Lung (tissue), 12 donors: ENCODE data around the gene RPS6KA6. TPM values are rescaled to one million over a fixed set of nuclear protein-coding genes. Genes with fewer than 3 reads are reported as not detected.

Source experiments
- ATAC-seq: fragments of 200-7000 bp; cut with Tn5 transposase; one replicate; pipeline ENCODE4 v1.9.1; 2020; ENCODE audit warnings: moderate number of reproducible peaks; ENCODE audit not compliant: insufficient read depth, low FRiP score
- DNase-seq, 3 donors: peaks; one replicate each; pipeline ENCODE4 v3.0.0-alpha.2; 2013 to 2017
- H3K27ac ChIP-seq, 2 donors: one replicate each; pipeline ENCODE4 v1.5.1; 2013; ENCODE audit warnings: mild to moderate bottlenecking in 2 of 2, moderate library complexity in 2 of 2, control low read depth in 1 of 2, inconsistent platforms in 1 of 2, low read depth in 1 of 2, low read length in 1 of 2
- H3K27me3 ChIP-seq, 3 donors: one replicate each; pipeline ENCODE4 v1.5.1; 2013; ENCODE audit warnings: low read length in 2 of 3; ENCODE audit not compliant: control insufficient read depth in 3 of 3, insufficient read depth in 3 of 3
- H3K36me3 ChIP-seq, 4 donors: one replicate each; pipeline ENCODE4 v1.5.1; 2013; ENCODE audit warnings: low read length in 4 of 4, mild to moderate bottlenecking in 1 of 4, moderate library complexity in 1 of 4; ENCODE audit not compliant: control insufficient read depth in 4 of 4, insufficient read depth in 4 of 4
- H3K4me1 ChIP-seq, 5 donors: one replicate each; pipeline ENCODE4 v1.5.1; 2013; ENCODE audit warnings: low read length in 5 of 5, mild to moderate bottlenecking in 2 of 5, moderate library complexity in 1 of 5; ENCODE audit not compliant: control insufficient read depth in 5 of 5, insufficient read depth in 5 of 5
- H3K4me3 ChIP-seq: one replicate; pipeline ENCODE4 v1.5.1; 2013; ENCODE audit warnings: mild to moderate bottlenecking, control low read depth, moderate library complexity
- H3K9ac ChIP-seq, 2 donors: one replicate each; pipeline ENCODE4 v1.5.1; 2013; ENCODE audit warnings: low read length in 2 of 2, control low read depth in 1 of 2; ENCODE audit not compliant: insufficient read depth in 1 of 2
- H3K9me3 ChIP-seq, 4 donors: one replicate each; pipeline ENCODE4 v1.5.1; 2013; ENCODE audit warnings: low read length in 3 of 4, mild to moderate bottlenecking in 1 of 4, moderate library complexity in 1 of 4; ENCODE audit not compliant: control insufficient read depth in 4 of 4, insufficient read depth in 3 of 4
- WGBS, 2 donors: extraction: QIAGEN DNeasy Blood & Tissue Kit; methylation state at CpG; one replicate each; pipeline ENCODE4 v1.1.7; 2013; 5-methylcytosine and 5-hydroxymethylcytosine counted together
- polyA plus RNA-seq, 2 donors: library from polyadenylated mRNA; stranded (reverse); fragments of 200-250 nt; gene quantifications; one replicate each; pipeline ENCODE4 v1.2.1, GENCODE V29; 2013
- total RNA-seq, 2 donors: library from RNA; depleted of rRNA in 1 of 2; stranded (reverse); fragments of >200 nt in 1 of 2; gene quantifications; one replicate each; pipeline ENCODE4 v1.2.1, GENCODE V29; 2014 to 2021
- TF ChIP-seq, protein P1 (sequence below): IDR thresholded peaks from 2 replicates; pipeline ENCODE4 v1.5.1; 2012; ENCODE audit warnings: mild to moderate bottlenecking; ENCODE audit errors: control extremely low read depth, extremely low read depth
- donor health status: control.
- donor health status: control.
- donor health status: Bipolar disorder and iron deficiency.
- donor health status: healthy.
- donor health status: DM: yes; HTN: yes; CAD: no.

Gene RPS6KA6
- total and polyA plus RNA-seq, 4 donors, result 0.41 to 7.1 (median 1.6) TPM

DNA sequence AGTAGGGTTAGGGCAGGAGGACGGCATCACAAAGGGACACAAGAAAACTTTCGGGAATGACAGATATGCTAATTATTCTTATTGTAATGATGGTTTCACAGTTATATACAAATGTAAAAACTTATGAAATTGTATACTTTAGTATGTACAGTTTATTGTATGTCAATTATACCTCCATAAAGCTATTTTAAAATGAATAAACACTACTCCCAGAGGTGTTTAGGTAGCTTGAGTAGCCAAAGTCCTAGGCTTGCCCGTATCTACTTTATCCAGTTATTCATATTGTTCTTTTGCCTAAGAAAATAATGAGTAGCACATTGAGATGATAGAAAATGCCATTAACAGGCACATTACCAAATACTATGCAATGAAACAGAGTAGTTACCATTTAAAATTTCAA is 43.0 kb downstream of the RPS6KA6 start:
- Histone ChIP-seq H3K27me3 (no peaks in the 10 kb centered on the region), H3K4me1 (no peaks in the 10 kb centered on the region), H3K9ac (no peak overlapping the region), H3K27ac (no peak overlapping the region), H3K9me3 (no peaks in the 10 kb centered on the region), H3K36me3 (no peaks in the 10 kb centered on the region), H3K4me3 (no peak overlapping the region)
- TF ChIP-seq, protein P1, sequence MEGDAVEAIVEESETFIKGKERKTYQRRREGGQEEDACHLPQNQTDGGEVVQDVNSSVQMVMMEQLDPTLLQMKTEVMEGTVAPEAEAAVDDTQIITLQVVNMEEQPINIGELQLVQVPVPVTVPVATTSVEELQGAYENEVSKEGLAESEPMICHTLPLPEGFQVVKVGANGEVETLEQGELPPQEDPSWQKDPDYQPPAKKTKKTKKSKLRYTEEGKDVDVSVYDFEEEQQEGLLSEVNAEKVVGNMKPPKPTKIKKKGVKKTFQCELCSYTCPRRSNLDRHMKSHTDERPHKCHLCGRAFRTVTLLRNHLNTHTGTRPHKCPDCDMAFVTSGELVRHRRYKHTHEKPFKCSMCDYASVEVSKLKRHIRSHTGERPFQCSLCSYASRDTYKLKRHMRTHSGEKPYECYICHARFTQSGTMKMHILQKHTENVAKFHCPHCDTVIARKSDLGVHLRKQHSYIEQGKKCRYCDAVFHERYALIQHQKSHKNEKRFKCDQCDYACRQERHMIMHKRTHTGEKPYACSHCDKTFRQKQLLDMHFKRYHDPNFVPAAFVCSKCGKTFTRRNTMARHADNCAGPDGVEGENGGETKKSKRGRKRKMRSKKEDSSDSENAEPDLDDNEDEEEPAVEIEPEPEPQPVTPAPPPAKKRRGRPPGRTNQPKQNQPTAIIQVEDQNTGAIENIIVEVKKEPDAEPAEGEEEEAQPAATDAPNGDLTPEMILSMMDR, result no peak
- WGBS, 2 donors, result 83 to 92% methylated on average over 3 of the region's 3 CpGs
- ATAC-seq (no peak), DNase-seq (no peak)

DNA sequence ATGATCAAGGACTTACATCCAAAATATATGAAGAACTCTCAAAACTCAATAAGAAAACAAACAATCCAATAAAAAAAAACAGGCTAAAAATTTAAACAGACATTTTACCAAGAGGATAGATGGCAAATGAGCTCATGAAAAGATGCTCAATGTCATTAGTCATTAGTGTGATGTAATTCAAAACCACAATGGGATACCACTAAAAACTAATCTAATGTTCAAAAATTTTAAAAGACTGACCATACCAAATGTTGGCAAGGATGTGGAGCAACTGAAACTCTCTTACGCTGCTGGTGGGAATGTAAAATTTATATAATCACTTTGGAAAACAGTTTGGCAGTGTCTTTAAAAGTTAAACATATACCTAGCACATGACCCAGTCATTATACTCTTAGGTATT is 43.7 kb downstream of the RPS6KA6 start:
- no peaks in the 10 kb centered on the region for H3K9me3 ChIP-seq
- H3K4me1 ChIP-seq, result no peaks in the 10 kb centered on the region
- TF ChIP-seq, protein P1, result no peak
- H3K27ac ChIP-seq, result no peak overlapping the region
- H3K27me3 ChIP-seq, result no peaks in the 10 kb centered on the region
- H3K9ac ChIP-seq, result no peak overlapping the region
- no peaks in the 10 kb centered on the region for H3K36me3 ChIP-seq
- 82 to 88% methylated on average over 1 of the region's 1 CpG for WGBS, 2 donors
- ATAC-seq, result no peak
- DNase-seq, result no peak
- no peak overlapping the region for H3K4me3 ChIP-seq

DNA sequence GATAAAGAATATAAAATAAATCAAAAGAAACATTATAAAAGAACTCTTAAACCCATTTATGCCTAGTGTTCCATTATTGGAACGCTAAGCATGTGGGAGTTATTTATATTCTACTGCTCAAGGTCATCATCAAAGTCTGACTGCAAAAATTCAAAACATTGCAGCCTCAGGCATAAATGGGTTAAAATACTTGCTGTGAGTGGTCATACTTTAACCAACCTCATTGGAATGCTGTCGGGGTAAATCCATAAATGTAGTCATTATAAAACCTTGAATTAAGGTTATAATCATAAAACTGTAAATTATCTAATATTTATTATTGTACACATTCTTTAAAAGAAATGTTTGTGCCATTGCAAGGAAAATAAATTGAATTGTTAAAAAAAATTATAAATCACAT is 55.0 kb downstream of the RPS6KA6 start:
- TF ChIP-seq, protein P1, result no peak
- H3K27ac ChIP-seq, result no peak overlapping the region
- DNase-seq (no peak), ATAC-seq (no peak)
- peaks cover 0 to 5% (median 0%) of the 10 kb centered on the region in 3 donors for H3K27me3 ChIP-seq
- H3K9me3 ChIP-seq, result no peaks in the 10 kb centered on the region
- no peaks in the 10 kb centered on the region for H3K36me3 ChIP-seq
- WGBS, 2 donors, result 51 to 85% methylated on average over 2 of the region's 2 CpGs
- H3K9ac ChIP-seq, result no peak overlapping the region
- no peaks in the 10 kb centered on the region for H3K4me1 ChIP-seq
- no peak overlapping the region for H3K4me3 ChIP-seq

DNA sequence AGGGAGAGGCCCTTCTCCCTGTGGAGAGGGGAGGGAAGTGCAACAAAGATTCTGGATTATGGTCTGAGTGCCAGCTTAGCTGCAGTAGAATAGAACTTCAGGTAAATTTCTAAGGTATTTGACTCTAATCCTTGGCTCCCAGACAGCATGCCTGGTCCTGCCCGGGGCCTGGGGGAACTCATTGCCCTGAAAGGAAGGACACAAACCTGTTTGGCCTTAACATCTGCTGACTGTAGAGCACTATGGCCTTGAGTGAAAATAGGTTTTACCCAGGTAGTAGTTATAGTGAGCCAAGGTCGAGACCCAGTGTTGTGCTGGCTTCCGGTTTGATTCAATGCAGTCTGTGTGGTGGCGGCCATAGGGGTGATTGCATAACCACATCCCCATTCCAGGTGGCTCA is 64.4 kb downstream of the RPS6KA6 start:
- WGBS, 2 donors, result 89 to 97% methylated on average over 4 of the region's 4 CpGs
- peaks cover 0 to 2% (median 0%) of the 10 kb centered on the region in 4 donors for H3K9me3 ChIP-seq

More for the DNA sequence above, 64.4 kb downstream of the RPS6KA6 start:
- ATAC-seq, result no peak
- Histone ChIP-seq H3K4me3 (no peak overlapping the region), H3K9ac (no peak overlapping the region), H3K27me3 (no peaks in the 10 kb centered on the region), H3K4me1 (no peaks in the 10 kb centered on the region), H3K36me3 (no peaks in the 10 kb centered on the region), H3K27ac (no peak overlapping the region)
- DNase-seq, result no peak
- TF ChIP-seq, protein P1, result no peak
